ENCODE results near the gene PCDHAC2. TPM values are rescaled to one million over a fixed set of nuclear protein-coding genes. Genes with fewer than 3 reads are reported as not detected.

Gene PCDHAC2
- total RNA-seq, 1 donor from 2014 or later, result not detected

DNA sequence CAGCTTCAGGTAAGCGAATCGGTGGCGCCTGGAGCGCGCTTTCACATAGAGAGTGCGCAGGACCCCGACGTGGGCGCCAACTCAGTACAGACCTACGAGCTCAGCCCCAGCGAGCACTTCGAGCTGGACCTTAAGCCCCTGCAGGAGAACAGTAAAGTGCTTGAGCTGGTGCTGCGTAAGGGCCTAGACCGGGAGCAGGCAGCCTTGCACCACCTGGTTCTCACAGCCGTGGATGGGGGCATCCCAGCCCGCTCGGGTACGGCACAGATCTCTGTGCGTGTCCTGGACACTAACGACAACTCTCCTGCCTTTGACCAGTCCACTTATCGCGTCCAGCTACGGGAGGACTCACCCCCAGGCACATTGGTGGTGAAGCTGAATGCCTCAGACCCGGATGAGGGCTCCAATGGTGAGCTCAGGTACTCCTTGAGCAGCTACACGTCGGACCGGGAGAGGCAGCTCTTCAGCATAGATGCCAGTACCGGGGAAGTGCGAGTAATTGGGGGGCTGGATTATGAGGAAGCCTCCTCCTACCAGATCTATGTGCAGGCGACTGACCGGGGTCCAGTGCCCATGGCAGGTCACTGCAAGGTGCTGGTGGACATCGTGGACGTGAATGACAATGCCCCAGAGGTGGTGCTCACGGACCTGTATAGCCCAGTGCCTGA, 1.1 kb downstream of the PCDHAC2 start:
- Mint-ChIP-seq H3K27me3 (peaks cover 15% of the 10 kb centered on the region), H3K4me1 (no peaks in the 10 kb centered on the region), H3K27ac (no peak overlapping the region), H3K36me3 (ENCODE audit: low read depth) (no peaks in the 10 kb centered on the region), H3K4me3 (no peak overlapping the region), H3K9me3 (peaks cover 3% of the 10 kb centered on the region)
- intact Hi-C loops (cut with micrococcal nuclease), result no loop called here
- no peak for DNase-seq

DNA sequence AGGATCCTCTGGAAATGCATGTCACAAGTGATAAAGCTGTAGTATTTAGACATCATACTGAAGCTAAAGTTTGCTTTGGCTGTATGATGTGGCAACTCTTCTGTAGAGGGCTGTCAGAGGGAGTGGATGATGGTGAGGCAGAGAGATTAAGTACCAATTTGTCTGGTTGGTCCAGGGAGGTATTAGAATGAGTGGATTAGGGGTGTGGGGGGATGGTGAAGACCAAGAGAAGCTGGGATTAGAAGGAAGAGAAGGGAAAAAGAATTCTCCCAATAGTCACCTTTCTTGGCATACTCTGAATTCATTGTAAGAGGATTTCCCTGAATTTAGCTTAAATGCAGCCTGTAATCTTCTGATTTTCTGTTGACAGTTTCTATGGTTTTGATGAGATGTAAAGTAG, 3.6 kb downstream of the PCDHAC2 start:
- Mint-ChIP-seq H3K27me3 (peaks cover 10% of the 10 kb centered on the region), H3K27ac (no peak overlapping the region), H3K4me3 (no peak overlapping the region), H3K36me3 (ENCODE audit: low read depth) (no peaks in the 10 kb centered on the region), H3K4me1 (no peaks in the 10 kb centered on the region), H3K9me3 (peaks cover 3% of the 10 kb centered on the region)
- no peak for DNase-seq
- intact Hi-C loops (cut with micrococcal nuclease), result no loop called here

DNA sequence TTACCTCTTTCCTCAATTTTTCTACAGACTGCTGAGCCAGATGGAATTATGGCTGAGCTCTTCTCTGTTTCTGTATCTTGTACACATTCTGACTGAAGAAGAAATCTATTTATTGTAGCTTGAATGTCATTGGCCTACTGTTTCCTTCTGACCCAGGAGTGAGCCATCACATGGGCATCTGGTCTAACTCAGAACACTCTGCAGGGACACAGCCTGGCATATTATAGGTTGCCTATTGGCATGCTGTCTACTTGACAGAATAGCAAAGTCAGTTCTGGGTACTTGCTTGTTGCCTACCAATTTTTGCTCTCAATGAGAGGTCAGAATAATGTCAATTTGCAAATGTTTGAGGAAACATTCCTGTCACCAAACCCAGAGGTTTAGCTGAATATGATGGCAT, 7.3 kb downstream of the PCDHAC2 start:
- Mint-ChIP-seq H3K9me3 (no peaks in the 10 kb centered on the region), H3K27me3 (no peaks in the 10 kb centered on the region), H3K27ac (no peak overlapping the region), H3K4me3 (no peak overlapping the region), H3K36me3 (ENCODE audit: low read depth) (no peaks in the 10 kb centered on the region), H3K4me1 (no peaks in the 10 kb centered on the region)
- intact Hi-C loops (cut with micrococcal nuclease), result no loop called here
- no peak for DNase-seq

DNA sequence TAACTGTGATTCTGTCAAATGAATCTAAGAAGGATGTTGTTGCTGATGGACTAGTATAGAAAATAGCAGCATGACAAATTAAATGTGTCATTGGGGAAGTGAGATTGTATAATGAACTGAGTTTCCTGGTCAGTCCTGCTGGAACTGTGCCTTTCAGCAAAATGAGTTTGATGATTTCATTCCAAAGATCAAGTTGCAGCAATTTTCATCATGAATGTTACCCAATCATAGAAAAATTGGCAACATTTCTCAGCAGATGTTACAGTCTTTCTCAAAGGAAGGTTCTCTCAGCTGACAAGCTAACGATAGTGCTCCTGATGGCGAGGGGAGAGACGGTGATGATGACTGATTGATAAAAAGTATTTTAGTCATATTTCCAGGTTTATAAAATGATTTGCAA, 10.7 kb downstream of the PCDHAC2 start:
- intact Hi-C loops (cut with micrococcal nuclease), result no loop called here
- Mint-ChIP-seq H3K9me3 (no peaks in the 10 kb centered on the region), H3K4me3 (no peak overlapping the region), H3K27me3 (no peaks in the 10 kb centered on the region), H3K4me1 (no peaks in the 10 kb centered on the region), H3K27ac (no peak overlapping the region), H3K36me3 (ENCODE audit: low read depth) (no peaks in the 10 kb centered on the region)
- DNase-seq, result no peak

DNA sequence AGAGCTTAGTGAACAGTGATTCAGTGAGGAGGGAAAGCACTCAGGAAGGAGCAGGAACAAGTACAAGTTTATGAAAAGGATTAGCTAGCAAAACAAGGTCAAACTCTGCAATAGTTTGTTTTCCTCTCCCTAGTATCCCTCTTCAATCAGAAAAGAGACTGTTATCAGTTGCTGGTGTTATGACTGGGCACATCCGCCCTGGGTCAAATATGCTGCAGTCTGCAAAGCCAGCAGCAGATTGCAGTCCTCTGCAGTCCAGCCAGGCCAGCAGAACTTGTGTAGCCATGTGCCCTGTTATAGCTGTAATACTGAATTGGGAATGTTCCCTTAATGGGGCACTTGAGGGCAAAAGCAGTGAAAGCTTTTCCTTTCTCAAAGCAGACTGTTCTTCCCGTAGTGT, 12.0 kb downstream of the PCDHAC2 start:
- no peaks in the 10 kb centered on the region for H3K36me3 Mint-ChIP-seq (ENCODE audit: low read depth)
- H3K27ac Mint-ChIP-seq, result no peak overlapping the region
- H3K9me3 Mint-ChIP-seq, result no peaks in the 10 kb centered on the region
- H3K27me3 Mint-ChIP-seq, result no peaks in the 10 kb centered on the region
- no peak overlapping the region for H3K4me3 Mint-ChIP-seq
- intact Hi-C loops (cut with micrococcal nuclease), result no loop called here
- DNase-seq, result no peak
- no peaks in the 10 kb centered on the region for H3K4me1 Mint-ChIP-seq

DNA sequence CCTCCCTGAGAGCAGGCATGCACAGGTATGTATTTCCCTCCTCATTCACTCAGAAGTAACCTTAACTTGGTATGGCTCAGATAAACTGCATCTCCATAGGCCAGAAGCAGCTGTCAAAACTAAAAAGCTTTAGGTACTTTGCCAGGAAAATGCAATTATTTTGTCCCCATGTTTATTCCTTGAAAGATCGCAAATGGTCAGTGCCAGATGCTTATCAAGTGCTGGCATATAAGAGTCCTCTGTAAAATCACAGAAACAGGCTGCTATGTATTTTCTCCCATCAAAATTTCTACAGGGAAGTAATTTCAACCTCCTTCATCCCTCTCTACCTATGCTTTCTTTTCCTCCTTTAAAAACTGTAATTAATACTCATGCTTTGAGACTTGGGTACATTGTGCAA, 12.7 kb downstream of the PCDHAC2 start:
- Mint-ChIP-seq H3K4me1 (no peaks in the 10 kb centered on the region), H3K4me3 (no peak overlapping the region), H3K9me3 (no peaks in the 10 kb centered on the region), H3K27me3 (no peaks in the 10 kb centered on the region), H3K27ac (no peak overlapping the region), H3K36me3 (ENCODE audit: low read depth) (no peaks in the 10 kb centered on the region)
- no peak for DNase-seq
- intact Hi-C loops (cut with micrococcal nuclease), result no loop called here

DNA sequence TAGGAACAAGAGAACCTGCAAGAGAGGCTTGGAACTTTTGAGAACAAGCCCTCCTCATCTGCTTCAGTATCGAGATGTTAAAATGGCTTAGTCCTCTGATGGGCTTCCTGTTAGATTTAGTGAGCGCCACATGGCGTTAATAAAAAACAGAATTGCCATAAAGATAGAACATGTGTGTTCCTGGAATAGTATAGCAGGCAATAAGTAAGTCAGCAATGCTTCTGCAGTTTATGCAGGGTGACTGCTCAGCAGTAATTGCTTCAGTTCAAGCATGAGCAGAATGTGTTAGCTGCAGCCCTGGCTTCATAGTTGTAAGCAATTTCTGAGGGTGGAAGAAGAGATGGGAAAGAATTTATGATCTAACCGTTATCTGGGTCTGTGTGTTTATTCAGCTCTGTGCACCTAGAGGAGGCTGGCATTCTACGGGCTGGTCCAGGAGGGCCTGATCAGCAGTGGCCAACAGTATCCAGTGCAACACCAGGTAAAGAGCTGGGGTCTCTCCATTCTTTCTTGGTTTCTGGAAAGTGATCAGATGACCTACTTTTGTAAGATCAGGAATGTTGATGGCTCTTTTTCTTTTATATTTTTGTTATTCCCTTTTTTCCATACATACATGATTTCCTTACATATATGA, 15.9 kb downstream of the PCDHAC2 start:
- intact Hi-C loops (cut with micrococcal nuclease), result no loop called here
- DNase-seq, result no peak

DNA sequence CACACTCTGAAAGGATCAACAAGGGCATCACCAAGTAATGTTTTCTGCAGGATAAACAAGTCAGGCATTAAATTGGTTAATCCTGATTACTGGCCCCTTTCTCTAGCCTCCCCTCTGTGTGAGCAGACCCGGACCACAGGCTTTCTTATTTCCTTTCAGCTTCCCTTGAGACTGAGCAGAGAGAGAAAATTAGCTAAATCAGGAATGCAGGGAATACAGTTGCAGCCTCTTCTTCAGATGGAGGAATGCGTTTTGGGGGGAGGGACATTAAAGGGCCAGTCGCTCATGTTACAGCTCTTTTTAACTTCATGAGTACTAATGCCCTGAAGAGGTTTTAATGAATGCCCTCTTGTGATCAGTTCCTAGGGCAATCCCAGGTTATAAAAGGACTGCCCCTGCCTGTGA, 19.8 kb downstream of the PCDHAC2 start:
- Mint-ChIP-seq H3K36me3 (ENCODE audit: low read depth) (no peaks in the 10 kb centered on the region), H3K4me1 (no peaks in the 10 kb centered on the region), H3K4me3 (no peak overlapping the region), H3K27me3 (no peaks in the 10 kb centered on the region), H3K27ac (no peak overlapping the region), H3K9me3 (no peaks in the 10 kb centered on the region)
- no peak for DNase-seq
- intact Hi-C loops (cut with micrococcal nuclease), result no loop called here

More for the DNA sequence above, 15.9 kb downstream of the PCDHAC2 start:
- no peaks in the 10 kb centered on the region for H3K4me1 Mint-ChIP-seq
- no peaks in the 10 kb centered on the region for H3K27me3 Mint-ChIP-seq
- H3K9me3 Mint-ChIP-seq, result no peaks in the 10 kb centered on the region
- H3K36me3 Mint-ChIP-seq (ENCODE audit: low read depth), result no peaks in the 10 kb centered on the region
- no peak overlapping the region for H3K27ac Mint-ChIP-seq
- H3K4me3 Mint-ChIP-seq, result no peak overlapping the region

DNA sequence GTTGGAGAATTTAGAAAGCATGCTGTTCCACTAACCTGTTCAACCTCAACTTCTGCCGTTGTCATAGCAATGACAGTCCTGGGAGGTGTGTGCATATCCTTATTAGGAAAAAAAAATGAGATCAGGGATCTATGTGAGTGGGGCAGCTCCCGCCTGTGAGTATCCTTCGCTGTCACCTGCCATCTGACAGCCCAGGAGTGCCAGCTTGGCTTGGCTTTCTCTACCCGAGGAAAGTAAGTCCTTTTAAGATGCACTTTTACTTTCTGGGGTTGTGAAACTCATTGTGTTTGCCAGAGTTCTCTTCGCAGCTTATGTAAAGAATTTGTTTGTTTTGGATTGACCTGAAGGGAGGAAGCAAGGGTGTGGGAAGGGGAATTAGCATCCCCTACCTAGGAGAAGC, 21.8 kb downstream of the PCDHAC2 start:
- H3K27me3 Mint-ChIP-seq, result no peaks in the 10 kb centered on the region
- no peak overlapping the region for H3K4me3 Mint-ChIP-seq
- intact Hi-C loops (cut with micrococcal nuclease), result no loop called here
- no peaks in the 10 kb centered on the region for H3K36me3 Mint-ChIP-seq (ENCODE audit: low read depth)
- DNase-seq, result no peak
- H3K4me1 Mint-ChIP-seq, result no peaks in the 10 kb centered on the region
- H3K27ac Mint-ChIP-seq, result no peak overlapping the region
- H3K9me3 Mint-ChIP-seq, result no peaks in the 10 kb centered on the region

DNA sequence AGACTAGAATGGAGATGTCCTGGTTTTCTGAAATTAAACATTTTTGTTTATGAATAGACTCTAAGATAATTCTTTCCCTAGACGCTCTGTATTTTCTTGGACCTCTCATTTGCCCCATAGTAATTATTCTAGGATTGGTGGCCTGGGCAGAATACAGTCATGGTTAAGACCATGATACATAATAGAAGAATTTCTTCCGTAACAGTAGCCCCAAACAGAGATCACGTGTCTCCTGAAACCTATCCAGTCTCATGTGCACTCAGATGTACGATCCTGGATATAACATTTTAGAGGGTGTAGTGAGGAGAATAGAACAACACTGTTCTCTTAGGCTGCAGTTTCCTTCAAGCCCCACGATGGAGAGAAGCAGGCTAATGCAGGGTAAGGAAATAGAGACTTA, 22.3 kb downstream of the PCDHAC2 start:
- intact Hi-C loops (cut with micrococcal nuclease), result no loop called here
- H3K27ac Mint-ChIP-seq, result no peak overlapping the region

DNA sequence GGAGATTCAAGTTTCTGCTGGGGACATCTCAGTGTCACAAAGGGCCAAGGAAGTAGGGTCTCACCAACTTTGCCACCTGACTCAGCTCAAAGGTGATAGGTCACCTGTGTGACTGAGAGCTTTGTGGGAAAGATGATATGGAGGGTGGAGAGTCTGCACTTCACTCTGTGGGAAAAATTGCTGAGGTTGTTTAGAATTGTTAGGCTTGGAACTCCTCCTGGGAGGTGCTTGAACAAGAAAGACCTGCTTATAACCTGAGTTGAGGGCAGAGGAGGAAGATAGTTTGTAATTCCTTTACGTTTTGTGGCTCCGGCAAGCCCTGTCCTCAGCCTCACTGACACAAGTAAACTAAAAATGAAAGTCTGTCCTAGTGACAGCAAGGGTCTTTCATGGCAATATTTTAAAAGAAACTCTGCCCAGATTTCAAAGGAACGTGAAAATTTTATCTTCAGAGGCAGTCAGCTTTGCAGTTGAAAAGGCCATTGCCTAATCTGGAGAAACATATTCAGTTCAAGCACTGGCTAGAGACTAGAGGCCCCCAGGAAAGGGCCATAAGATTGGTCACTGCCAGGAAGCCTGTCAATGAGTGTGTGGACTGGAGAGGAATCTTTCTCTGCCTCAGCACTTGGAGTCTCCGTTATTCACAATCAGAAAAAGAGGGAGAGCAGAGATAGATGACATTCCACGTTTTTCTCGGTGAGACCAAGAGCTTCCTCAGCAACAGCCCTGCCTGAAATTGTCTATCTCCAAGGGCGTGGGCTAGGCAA, 23.2 kb downstream of the PCDHAC2 start:
- H3K36me3 Mint-ChIP-seq (ENCODE audit: low read depth), result no peaks in the 10 kb centered on the region
- H3K4me3 Mint-ChIP-seq, result no peak overlapping the region
- no peaks in the 10 kb centered on the region for H3K27me3 Mint-ChIP-seq
- DNase-seq, result no peak
- no peak overlapping the region for H3K27ac Mint-ChIP-seq
- H3K4me1 Mint-ChIP-seq, result no peaks in the 10 kb centered on the region
- intact Hi-C loops (cut with micrococcal nuclease), result no loop called here
- no peaks in the 10 kb centered on the region for H3K9me3 Mint-ChIP-seq

More for the DNA sequence above, 22.3 kb downstream of the PCDHAC2 start:
- no peak for DNase-seq
- Mint-ChIP-seq H3K9me3 (no peaks in the 10 kb centered on the region), H3K27me3 (no peaks in the 10 kb centered on the region), H3K36me3 (ENCODE audit: low read depth) (no peaks in the 10 kb centered on the region), H3K4me3 (no peak overlapping the region), H3K4me1 (no peaks in the 10 kb centered on the region)

DNA sequence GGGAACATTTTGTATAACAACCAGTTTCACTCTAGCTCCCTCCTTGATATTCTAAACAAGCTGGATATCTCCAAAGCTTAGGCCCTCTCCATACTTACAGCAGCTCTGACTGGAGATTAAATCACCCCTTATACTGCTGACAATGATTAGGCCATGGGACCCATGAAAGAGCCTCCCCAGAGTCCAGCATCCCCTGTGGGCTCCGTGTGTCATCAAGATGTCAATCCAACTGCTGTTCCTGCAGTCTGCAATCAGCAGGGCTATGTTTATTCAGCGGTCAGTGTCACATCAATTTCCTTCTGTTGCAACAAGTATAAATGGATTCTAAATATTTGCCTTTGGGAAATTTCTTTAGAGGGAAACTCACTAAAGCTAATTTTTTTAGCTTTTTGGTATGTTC, 26.6 kb downstream of the PCDHAC2 start:
- H3K36me3 Mint-ChIP-seq (ENCODE audit: low read depth), result no peaks in the 10 kb centered on the region
- DNase-seq, result no peak
- H3K9me3 Mint-ChIP-seq, result no peaks in the 10 kb centered on the region
- no peak overlapping the region for H3K27ac Mint-ChIP-seq
- no peaks in the 10 kb centered on the region for H3K27me3 Mint-ChIP-seq
- intact Hi-C loops (cut with micrococcal nuclease), result no loop called here
- H3K4me3 Mint-ChIP-seq, result no peak overlapping the region
- H3K4me1 Mint-ChIP-seq, result no peaks in the 10 kb centered on the region

DNA sequence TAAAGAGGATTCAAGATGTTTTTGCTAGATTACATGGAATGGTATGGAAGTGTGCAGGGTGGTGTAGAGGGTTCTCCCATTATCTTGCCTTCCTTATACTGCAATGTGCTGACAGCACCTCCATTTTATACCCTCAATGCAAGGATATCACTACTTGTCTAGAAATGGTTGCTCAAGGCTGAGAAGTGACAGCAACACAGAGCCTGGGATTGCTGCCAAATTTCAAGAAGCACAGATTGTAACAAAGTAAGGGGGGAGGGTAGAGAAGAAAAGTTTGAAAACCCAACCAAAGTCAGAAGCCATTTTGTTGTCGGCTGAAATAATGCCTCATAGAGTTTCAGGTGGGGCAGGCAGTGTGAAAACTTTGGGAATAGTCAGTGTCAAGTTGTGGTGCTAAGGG, 29.8 kb downstream of the PCDHAC2 start:
- intact Hi-C loops (cut with micrococcal nuclease), result no loop called here
- Mint-ChIP-seq H3K9me3 (no peaks in the 10 kb centered on the region), H3K4me3 (no peak overlapping the region), H3K27me3 (peaks cover 1% of the 10 kb centered on the region), H3K36me3 (ENCODE audit: low read depth) (no peaks in the 10 kb centered on the region), H3K27ac (no peak overlapping the region), H3K4me1 (no peaks in the 10 kb centered on the region)
- no peak for DNase-seq

DNA sequence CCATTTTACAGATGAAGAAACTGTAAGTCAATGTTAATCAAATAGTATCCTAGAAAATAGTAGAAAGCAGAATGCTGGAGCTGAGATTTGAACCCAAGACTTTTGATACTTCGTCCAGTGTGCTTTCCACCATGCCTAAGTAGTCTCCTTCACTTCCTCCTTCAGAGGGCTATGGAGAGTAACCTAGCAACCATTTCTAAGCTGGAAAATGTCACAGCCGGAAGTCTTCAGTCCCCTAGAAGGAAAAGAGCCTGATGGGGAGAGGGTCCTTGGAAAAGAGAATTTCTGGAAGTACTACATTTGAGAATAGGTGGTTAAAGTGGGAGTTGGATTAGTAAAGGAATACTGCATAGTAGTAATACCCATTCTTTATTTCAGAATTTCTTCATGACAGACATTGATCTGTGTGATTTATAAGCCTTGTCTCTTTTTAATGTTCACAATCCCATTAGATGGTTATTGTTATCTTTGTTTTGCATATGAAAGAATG, 32.7 kb downstream of the PCDHAC2 start:
- Mint-ChIP-seq H3K27ac (no peak overlapping the region), H3K27me3 (peaks cover 17% of the 10 kb centered on the region), H3K4me3 (no peak overlapping the region), H3K9me3 (no peaks in the 10 kb centered on the region), H3K4me1 (no peaks in the 10 kb centered on the region), H3K36me3 (ENCODE audit: low read depth) (no peaks in the 10 kb centered on the region)
- DNase-seq, result no peak
- intact Hi-C loops (cut with micrococcal nuclease), result no loop called here

All from activated CD4-positive, alpha-beta T cell treated with anti-CD3 and anti-CD28 coated beads, Interleukin-2, amount 10 ng/mL, durations not matched to agents 24 days and 14 days (primary cell).